GM23338 (cell line): ENCODE data around the gene PDXK. TPM values are rescaled to one million over a fixed set of nuclear protein-coding genes. Genes with fewer than 3 reads are reported as not detected.

Source experiments
- ATAC-seq: fragments of 200-7000 bp; cut with Tn5 transposase; 3 replicates; pipeline ENCODE4 v1.9.1; 2020
- DNase-seq: peaks from one replicate; pipeline ENCODE4 v3.0.0-alpha.2; 2015; ENCODE audit warnings: low spot score
- H2AFZ ChIP-seq: fragments of 200-600 bp; sonication (generic); 2 replicates; pipeline ENCODE4 v1.8.0; 2016; ENCODE audit warnings: antibody characterized with exemption, mild to moderate bottlenecking, moderate library complexity
- H3F3A ChIP-seq: fragments of 200-600 bp; sonication (generic); replicated peaks from 2 replicates; pipeline ENCODE4 v1.8.0; 2017; ENCODE audit warnings: antibody characterized with exemption, mixed run types, low read depth
- H3K27ac ChIP-seq: fragments of 200-600 bp; sonication (generic); 2 replicates; pipeline ENCODE4 v1.6.1; 2016; ENCODE audit warnings: low read depth
- H3K27me3 ChIP-seq: fragments of 200-600 bp; sonication (generic); 2 replicates; pipeline ENCODE4 v1.8.0; 2016; ENCODE audit warnings: mild to moderate bottlenecking, mixed run types, moderate library complexity; ENCODE audit not compliant: insufficient read depth
- H3K36me3 ChIP-seq: fragments of 200-600 bp; sonication (generic); 2 replicates; pipeline ENCODE4 v1.8.0; 2016; ENCODE audit warnings: mild to moderate bottlenecking; ENCODE audit not compliant: insufficient read depth
- H3K4me1 ChIP-seq: fragments of 200-600 bp; sonication (generic); 2 replicates; pipeline ENCODE4 v1.8.0; 2016; ENCODE audit warnings: mild to moderate bottlenecking, moderate library complexity; ENCODE audit not compliant: insufficient read depth
- H3K4me2 ChIP-seq: fragments of 200-600 bp; sonication (generic); 2 replicates; pipeline ENCODE4 v1.7.1; 2017; ENCODE audit warnings: mixed run types
- H3K4me3 ChIP-seq: fragments of 200-600 bp; sonication (generic); 2 replicates; pipeline ENCODE4 v1.6.1; 2016; ENCODE audit warnings: mixed run types
- H3K79me2 ChIP-seq: fragments of 200-600 bp; sonication (generic); replicated peaks from 2 replicates; pipeline ENCODE4 v1.8.0; 2017; ENCODE audit warnings: mild to moderate bottlenecking; ENCODE audit not compliant: insufficient read depth
- H3K9me2 ChIP-seq: fragments of 200-600 bp; sonication (generic); 2 replicates; pipeline ENCODE4 v1.8.0; 2017; ENCODE audit not compliant: insufficient read depth
- H4K20me1 ChIP-seq: fragments of 200-600 bp; sonication (generic); replicated peaks from 2 replicates; pipeline ENCODE4 v1.8.0; 2017; ENCODE audit warnings: mild to moderate bottlenecking; ENCODE audit not compliant: insufficient read depth
- H3K27ac Mint-ChIP-seq: 2 replicates; pipeline ENCODE4 v1.8.0; 2020; ENCODE audit warnings: inconsistent platforms, mild to moderate bottlenecking, moderate library complexity, mixed read lengths
- H3K27me3 Mint-ChIP-seq: 3 replicates; pipeline ENCODE4 v1.8.0; 2022; ENCODE audit warnings: low read depth, mild to moderate bottlenecking, moderate library complexity, mixed read lengths, inconsistent platforms; ENCODE audit not compliant: insufficient read depth, poor library complexity
- H3K36me3 Mint-ChIP-seq: 3 replicates; pipeline ENCODE4 v1.8.0; 2021; ENCODE audit warnings: low read depth, mild to moderate bottlenecking, inconsistent platforms, moderate library complexity, mixed read lengths
- H3K4me1 Mint-ChIP-seq: 3 replicates; pipeline ENCODE4 v1.8.0; 2020; ENCODE audit warnings: mild to moderate bottlenecking, inconsistent platforms, mixed read lengths
- H3K4me3 Mint-ChIP-seq: 3 replicates; pipeline ENCODE4 v1.8.0; 2021; ENCODE audit warnings: moderate library complexity, mild to moderate bottlenecking, inconsistent platforms, mixed read lengths
- H3K9me3 Mint-ChIP-seq: 3 replicates; pipeline ENCODE4 v1.8.0; 2020; ENCODE audit warnings: moderate library complexity, mild to moderate bottlenecking, inconsistent platforms, mixed read lengths
- CREB1 ChIP-seq: fragments of 250-450 bp; sonication (Bioruptor Pico); IDR thresholded peaks from 2 replicates; pipeline ENCODE4 v1.5.0; 2020; ENCODE audit warnings: low read depth, mild to moderate bottlenecking, moderate library complexity
- EZH2 ChIP-seq: fragments of 200-600 bp; sonication (generic); IDR thresholded peaks from one replicate; pipeline ENCODE4 v1.8.0; 2017; ENCODE audit warnings: antibody characterized with exemption, mild to moderate bottlenecking, low read depth; ENCODE audit not compliant: unreplicated experiment
- EZH2phosphoT487 ChIP-seq: fragments of 200-600 bp; sonication (generic); IDR thresholded peaks from one replicate; pipeline ENCODE4 v1.8.1; 2018; ENCODE audit warnings: antibody characterized with exemption; ENCODE audit not compliant: unreplicated experiment
- NANOG ChIP-seq: IDR thresholded peaks from 2 replicates; pipeline ENCODE4 v1.6.1; 2016; ENCODE audit warnings: antibody characterized with exemption, borderline replicate concordance
- POLR2AphosphoS5 ChIP-seq: IDR thresholded peaks from 2 replicates; pipeline ENCODE4 v1.6.1; 2016; ENCODE audit warnings: antibody characterized with exemption, low read depth
- STAT1 ChIP-seq: IDR thresholded peaks from one replicate; pipeline ENCODE4 v1.6.1; 2016; ENCODE audit warnings: antibody characterized with exemption; ENCODE audit not compliant: unreplicated experiment
- ZNF331 ChIP-seq: fragments of 250-450 bp; sonication (Bioruptor Pico); IDR thresholded peaks from 2 replicates; pipeline ENCODE4 v1.5.0; 2020; ENCODE audit warnings: low read depth, mild to moderate bottlenecking, moderate library complexity
- polyA plus RNA-seq: library from polyadenylated mRNA; unstranded; fragments of >200 nt; fragmentation: Nextera tagmentation; extraction: Ambion mirVana; gene quantifications from 2 replicates; pipeline ENCODE4 v1.2.1, GENCODE V29; 2016
- total RNA-seq: library from RNA; depleted of rRNA; stranded (reverse); fragments of >200 nt; shearing (Covaris generic); gene quantifications from 2 replicates; pipeline ENCODE4 v1.2.3, GENCODE V29; 2014
- TF ChIP-seq, protein P1 (sequence below): fragments of 250-450 bp; sonication (Bioruptor Pico); IDR thresholded peaks from 2 replicates; pipeline ENCODE4 v1.5.0; 2020; ENCODE audit warnings: mild to moderate bottlenecking, moderate library complexity

PDXK gene
- total and polyA plus RNA-seq, 2 experiments from 2014 or later, result 53.2 to 66.3 TPM

DNA sequence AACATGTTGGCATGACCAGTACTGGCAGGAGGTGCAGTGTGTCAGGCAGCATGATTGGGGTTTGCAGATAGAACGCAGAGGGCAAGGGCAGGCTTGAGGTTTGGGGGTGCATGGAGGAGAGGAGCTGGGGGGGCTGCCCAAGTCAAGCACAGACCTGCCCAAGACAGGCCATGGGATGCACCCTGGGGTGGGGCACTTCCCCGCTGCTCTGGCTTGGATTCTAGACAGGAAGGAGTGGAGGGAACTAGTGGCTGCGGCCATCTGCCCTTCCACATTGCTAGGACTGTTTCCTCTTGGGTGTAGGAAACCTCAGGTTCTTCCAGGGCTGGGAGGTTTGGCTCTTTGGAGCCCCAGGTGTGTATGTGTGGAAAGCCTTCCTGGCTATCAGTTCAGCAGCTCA is 3.0 kb downstream of the PDXK start:
- no peak overlapping the region for H3K27ac ChIP-seq
- H3K4me3 ChIP-seq, result no peak overlapping the region
- ATAC-seq (no peak), DNase-seq (no peak)
- H3K9me2 ChIP-seq, result no peaks in the 10 kb centered on the region
- H3F3A ChIP-seq, result 0 out of 2 replicates have a peak, but pooled peaks cover 8% of the 10 kb centered on the region
- H3K4me1 ChIP-seq, result peaks cover 8% of the 10 kb centered on the region; the same call in 1 of the 2 replicates
- Mint-ChIP-seq H3K36me3 (peaks cover 3% of the 10 kb centered on the region; the same call in 2 of the 3 replicates), H3K9me3 (peaks cover 3% of the 10 kb centered on the region; the same call in 1 of the 3 replicates), H3K4me1 (peaks cover 22% of the 10 kb centered on the region), H3K27me3 (peaks cover 18% of the 10 kb centered on the region), H3K4me3 (no peak overlapping the region; the same call in 2 of the 3 replicates), H3K27ac (peak overlapping the region; percentile 27; the same call in 1 of the 2 replicates)
- no peak overlapping the region for H2AFZ ChIP-seq
- H3K79me2 ChIP-seq, result peaks cover 60% of the 10 kb centered on the region
- TF ChIP-seq POLR2AphosphoS5 (no peak), STAT1 (no peak), NANOG (no peak), ZNF331 (no peak), EZH2 (no peak)
- TF ChIP-seq, protein P1, sequence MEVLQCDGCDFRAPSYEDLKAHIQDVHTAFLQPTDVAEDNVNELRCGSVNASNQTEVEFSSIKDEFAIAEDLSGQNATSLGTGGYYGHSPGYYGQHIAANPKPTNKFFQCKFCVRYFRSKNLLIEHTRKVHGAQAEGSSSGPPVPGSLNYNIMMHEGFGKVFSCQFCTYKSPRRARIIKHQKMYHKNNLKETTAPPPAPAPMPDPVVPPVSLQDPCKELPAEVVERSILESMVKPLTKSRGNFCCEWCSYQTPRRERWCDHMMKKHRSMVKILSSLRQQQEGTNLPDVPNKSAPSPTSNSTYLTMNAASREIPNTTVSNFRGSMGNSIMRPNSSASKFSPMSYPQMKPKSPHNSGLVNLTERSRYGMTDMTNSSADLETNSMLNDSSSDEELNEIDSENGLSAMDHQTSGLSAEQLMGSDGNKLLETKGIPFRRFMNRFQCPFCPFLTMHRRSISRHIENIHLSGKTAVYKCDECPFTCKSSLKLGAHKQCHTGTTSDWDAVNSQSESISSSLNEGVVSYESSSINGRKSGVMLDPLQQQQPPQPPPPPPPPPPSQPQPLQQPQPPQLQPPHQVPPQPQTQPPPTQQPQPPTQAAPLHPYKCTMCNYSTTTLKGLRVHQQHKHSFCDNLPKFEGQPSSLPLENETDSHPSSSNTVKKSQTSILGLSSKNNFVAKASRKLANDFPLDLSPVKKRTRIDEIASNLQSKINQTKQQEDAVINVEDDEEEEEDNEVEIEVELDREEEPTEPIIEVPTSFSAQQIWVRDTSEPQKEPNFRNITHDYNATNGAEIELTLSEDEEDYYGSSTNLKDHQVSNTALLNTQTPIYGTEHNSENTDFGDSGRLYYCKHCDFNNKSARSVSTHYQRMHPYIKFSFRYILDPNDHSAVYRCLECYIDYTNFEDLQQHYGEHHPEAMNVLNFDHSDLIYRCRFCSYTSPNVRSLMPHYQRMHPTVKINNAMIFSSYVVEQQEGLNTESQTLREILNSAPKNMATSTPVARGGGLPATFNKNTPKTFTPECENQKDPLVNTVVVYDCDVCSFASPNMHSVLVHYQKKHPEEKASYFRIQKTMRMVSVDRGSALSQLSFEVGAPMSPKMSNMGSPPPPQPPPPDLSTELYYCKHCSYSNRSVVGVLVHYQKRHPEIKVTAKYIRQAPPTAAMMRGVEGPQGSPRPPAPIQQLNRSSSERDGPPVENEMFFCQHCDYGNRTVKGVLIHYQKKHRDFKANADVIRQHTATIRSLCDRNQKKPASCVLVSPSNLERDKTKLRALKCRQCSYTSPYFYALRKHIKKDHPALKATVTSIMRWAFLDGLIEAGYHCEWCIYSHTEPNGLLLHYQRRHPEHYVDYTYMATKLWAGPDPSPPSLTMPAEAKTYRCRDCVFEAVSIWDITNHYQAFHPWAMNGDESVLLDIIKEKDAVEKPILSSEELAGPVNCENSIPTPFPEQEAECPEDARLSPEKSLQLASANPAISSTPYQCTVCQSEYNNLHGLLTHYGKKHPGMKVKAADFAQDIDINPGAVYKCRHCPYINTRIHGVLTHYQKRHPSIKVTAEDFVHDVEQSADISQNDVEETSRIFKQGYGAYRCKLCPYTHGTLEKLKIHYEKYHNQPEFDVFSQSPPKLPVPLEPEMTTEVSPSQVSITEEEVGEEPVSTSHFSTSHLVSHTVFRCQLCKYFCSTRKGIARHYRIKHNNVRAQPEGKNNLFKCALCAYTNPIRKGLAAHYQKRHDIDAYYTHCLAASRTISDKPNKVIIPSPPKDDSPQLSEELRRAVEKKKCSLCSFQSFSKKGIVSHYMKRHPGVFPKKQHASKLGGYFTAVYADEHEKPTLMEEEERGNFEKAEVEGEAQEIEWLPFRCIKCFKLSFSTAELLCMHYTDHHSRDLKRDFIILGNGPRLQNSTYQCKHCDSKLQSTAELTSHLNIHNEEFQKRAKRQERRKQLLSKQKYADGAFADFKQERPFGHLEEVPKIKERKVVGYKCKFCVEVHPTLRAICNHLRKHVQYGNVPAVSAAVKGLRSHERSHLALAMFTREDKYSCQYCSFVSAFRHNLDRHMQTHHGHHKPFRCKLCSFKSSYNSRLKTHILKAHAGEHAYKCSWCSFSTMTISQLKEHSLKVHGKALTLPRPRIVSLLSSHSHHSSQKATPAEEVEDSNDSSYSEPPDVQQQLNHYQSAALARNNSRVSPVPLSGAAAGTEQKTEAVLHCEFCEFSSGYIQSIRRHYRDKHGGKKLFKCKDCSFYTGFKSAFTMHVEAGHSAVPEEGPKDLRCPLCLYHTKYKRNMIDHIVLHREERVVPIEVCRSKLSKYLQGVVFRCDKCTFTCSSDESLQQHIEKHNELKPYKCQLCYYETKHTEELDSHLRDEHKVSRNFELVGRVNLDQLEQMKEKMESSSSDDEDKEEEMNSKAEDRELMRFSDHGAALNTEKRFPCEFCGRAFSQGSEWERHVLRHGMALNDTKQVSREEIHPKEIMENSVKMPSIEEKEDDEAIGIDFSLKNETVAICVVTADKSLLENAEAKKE, result no peak
- peaks cover 19% of the 10 kb centered on the region for H4K20me1 ChIP-seq
- peaks cover 15% of the 10 kb centered on the region for H3K27me3 ChIP-seq
- H3K4me2 ChIP-seq, result no peak overlapping the region
- H3K36me3 ChIP-seq, result no peaks in the 10 kb centered on the region

DNA sequence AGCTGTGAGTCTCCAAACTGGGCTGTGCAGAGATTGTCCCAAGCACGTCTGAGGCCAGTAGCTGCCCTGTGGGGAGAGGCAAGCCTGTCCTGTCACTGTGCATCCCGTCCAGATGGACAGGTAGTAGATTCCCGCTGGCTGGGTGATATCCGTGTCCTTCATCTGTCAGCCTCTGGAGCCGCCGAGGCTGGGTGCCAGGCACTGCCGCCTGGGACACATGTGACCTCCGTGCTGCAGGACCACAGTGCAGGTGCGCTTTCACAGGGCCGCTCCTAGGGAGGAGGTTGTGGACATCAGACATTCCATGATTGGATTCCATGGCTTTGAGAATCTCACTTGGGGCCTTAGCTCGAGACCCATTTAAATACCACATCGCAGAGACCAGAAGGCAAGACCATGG is 4.7 kb downstream of the PDXK start:
- DNase-seq, result no peak
- TF ChIP-seq CREB1 (CRISPR knock-in tag) (no peak), EZH2phosphoT487 (no peak), ZNF331 (no peak)

More for the DNA sequence above, 4.7 kb downstream of the PDXK start:
- Histone ChIP-seq H3F3A (0 out of 2 replicates have a peak, but pooled peaks cover 9% of the 10 kb centered on the region), H3K36me3 (no peaks in the 10 kb centered on the region), H3K27me3 (peaks cover 3% of the 10 kb centered on the region; the same call in 1 of the 2 replicates), H3K4me1 (peaks cover 15% of the 10 kb centered on the region; the same call in 1 of the 2 replicates), H3K79me2 (peaks cover 62% of the 10 kb centered on the region), H3K9me2 (no peaks in the 10 kb centered on the region), H3K4me3 (no peak overlapping the region), H3K27ac (no peak overlapping the region), H4K20me1 (peaks cover 19% of the 10 kb centered on the region), H3K4me2 (no peak overlapping the region), H2AFZ (no peak overlapping the region)
- Mint-ChIP-seq H3K4me3 (no peak overlapping the region), H3K27ac (no peak overlapping the region), H3K4me1 (peaks cover 33% of the 10 kb centered on the region), H3K9me3 (no peaks in the 10 kb centered on the region), H3K27me3 (peaks cover 15% of the 10 kb centered on the region), H3K36me3 (peaks cover 3% of the 10 kb centered on the region; the same call in 2 of the 3 replicates)
- ATAC-seq, result no peak
